ENCODE data around the gene PGM5.

The PGM5 gene

GRCh38 chr9:68507130-68507805, 150.9 kb downstream of the PGM5 start:
- TF ChIP-seq POLR2AphosphoS5 (IDR thresholded peaks at IDR 0.05; ENCODE audit: low read depth, low read length) (no peak), SPI1 (IDR thresholded peaks at IDR 0.05; ENCODE audit: low read depth, low read length) (no peak), TAF1 (IDR thresholded peaks at IDR 0.05; ENCODE audit: low read depth, low read length) (no peak), PAX5 (IDR thresholded peaks at IDR 0.05; ENCODE audit: insufficient read depth, low read length, severe bottlenecking) (no peak), POU2F2 (IDR thresholded peaks at IDR 0.05; ENCODE audit: low read depth, low read length) (no peak), POLR2A (IDR thresholded peaks at IDR 0.05; ENCODE audit: low read depth, low read length) (no peak)
- DNase-seq (ENCODE audit: insufficient read length, low spot score) (no peak), FAIRE-seq (no peak)

GRCh38 chr9:68507806-68508145, 151.4 kb downstream of the PGM5 start:
- no peak for DNase-seq (ENCODE audit: insufficient read length, low spot score)
- TF ChIP-seq PAX5 (IDR thresholded peaks at IDR 0.05; ENCODE audit: insufficient read depth, low read length, severe bottlenecking) = no peak
- no peak for TF ChIP-seq POLR2AphosphoS5 (IDR thresholded peaks at IDR 0.05; ENCODE audit: low read depth, low read length)
- TF ChIP-seq POLR2A (IDR thresholded peaks at IDR 0.05; ENCODE audit: low read depth, low read length) = no peak
- FAIRE-seq = no peak

GRCh38 chr9:68508547-68508946, 152.1 kb downstream of the PGM5 start:
- TF ChIP-seq POU2F2 (IDR thresholded peaks at IDR 0.05; ENCODE audit: low read depth, low read length) (no peak), SPI1 (IDR thresholded peaks at IDR 0.05; ENCODE audit: low read depth, low read length) (no peak), TAF1 (IDR thresholded peaks at IDR 0.05; ENCODE audit: low read depth, low read length) (no peak), PAX5 (IDR thresholded peaks at IDR 0.05; ENCODE audit: insufficient read depth, low read length, severe bottlenecking) (no peak), POLR2AphosphoS5 (IDR thresholded peaks at IDR 0.05; ENCODE audit: low read depth, low read length) (no peak), POLR2A (IDR thresholded peaks at IDR 0.05; ENCODE audit: low read depth, low read length) (no peak)
- DNase-seq (ENCODE audit: insufficient read length, low spot score) (no peak), FAIRE-seq (no peak)

GRCh38 chr9:68509689-68510088, 153.3 kb downstream of the PGM5 start:
- TF ChIP-seq POLR2AphosphoS5 (IDR thresholded peaks at IDR 0.05; ENCODE audit: low read depth, low read length) (no peak), POLR2A (IDR thresholded peaks at IDR 0.05; ENCODE audit: low read depth, low read length) (no peak), PAX5 (IDR thresholded peaks at IDR 0.05; ENCODE audit: insufficient read depth, low read length, severe bottlenecking) (no peak), POU2F2 (IDR thresholded peaks at IDR 0.05; ENCODE audit: low read depth, low read length) (no peak), SPI1 (IDR thresholded peaks at IDR 0.05; ENCODE audit: low read depth, low read length) (no peak), TAF1 (IDR thresholded peaks at IDR 0.05; ENCODE audit: low read depth, low read length) (no peak)
- FAIRE-seq (no peak), DNase-seq (ENCODE audit: insufficient read length, low spot score) (no peak)

- DNase-seq (ENCODE audit: insufficient read length, low spot score) = no peak
- no peak for FAIRE-seq
- TF ChIP-seq SPI1 (IDR thresholded peaks at IDR 0.05; ENCODE audit: low read depth, low read length) (no peak), POLR2AphosphoS5 (IDR thresholded peaks at IDR 0.05; ENCODE audit: low read depth, low read length) (no peak), POU2F2 (IDR thresholded peaks at IDR 0.05; ENCODE audit: low read depth, low read length) (no peak), PAX5 (IDR thresholded peaks at IDR 0.05; ENCODE audit: insufficient read depth, low read length, severe bottlenecking) (no peak), TAF1 (IDR thresholded peaks at IDR 0.05; ENCODE audit: low read depth, low read length) (no peak)
Measured at GRCh38 chr9:68513385-68513784, 157.0 kb downstream of the PGM5 start.

- no peak for FAIRE-seq
- no peak for DNase-seq (ENCODE audit: insufficient read length, low spot score)
- no peak for TF ChIP-seq PAX5 (IDR thresholded peaks at IDR 0.05; ENCODE audit: insufficient read depth, low read length, severe bottlenecking)
- no peak for TF ChIP-seq POLR2AphosphoS5 (IDR thresholded peaks at IDR 0.05; ENCODE audit: low read depth, low read length)
- no peak for TF ChIP-seq TAF1 (IDR thresholded peaks at IDR 0.05; ENCODE audit: low read depth, low read length)
- no peak for TF ChIP-seq POU2F2 (IDR thresholded peaks at IDR 0.05; ENCODE audit: low read depth, low read length)
- TF ChIP-seq POLR2A (IDR thresholded peaks at IDR 0.05; ENCODE audit: low read depth, low read length) = no peak
Measured at GRCh38 chr9:68513981-68514380, 157.6 kb downstream of the PGM5 start.

- no peak for DNase-seq (ENCODE audit: insufficient read length, low spot score)
- TF ChIP-seq PAX5 (IDR thresholded peaks at IDR 0.05; ENCODE audit: insufficient read depth, low read length, severe bottlenecking) = no peak
- no peak for TF ChIP-seq TAF1 (IDR thresholded peaks at IDR 0.05; ENCODE audit: low read depth, low read length)
- TF ChIP-seq SPI1 (IDR thresholded peaks at IDR 0.05; ENCODE audit: low read depth, low read length) = no peak
- no peak for TF ChIP-seq POLR2A (IDR thresholded peaks at IDR 0.05; ENCODE audit: low read depth, low read length)
- no peak for TF ChIP-seq POLR2AphosphoS5 (IDR thresholded peaks at IDR 0.05; ENCODE audit: low read depth, low read length)
- no peak for TF ChIP-seq POU2F2 (IDR thresholded peaks at IDR 0.05; ENCODE audit: low read depth, low read length)
- no peak for FAIRE-seq
Measured at GRCh38 chr9:68515326-68516017, 159.1 kb downstream of the PGM5 start.

- TF ChIP-seq POLR2AphosphoS5 (IDR thresholded peaks at IDR 0.05; ENCODE audit: low read depth, low read length) (no peak), SPI1 (IDR thresholded peaks at IDR 0.05; ENCODE audit: low read depth, low read length) (no peak), PAX5 (IDR thresholded peaks at IDR 0.05; ENCODE audit: insufficient read depth, low read length, severe bottlenecking) (no peak), TAF1 (IDR thresholded peaks at IDR 0.05; ENCODE audit: low read depth, low read length) (no peak), POU2F2 (IDR thresholded peaks at IDR 0.05; ENCODE audit: low read depth, low read length) (no peak), POLR2A (IDR thresholded peaks at IDR 0.05; ENCODE audit: low read depth, low read length) (no peak)
- FAIRE-seq = no peak
- DNase-seq (ENCODE audit: insufficient read length, low spot score) = no peak
Measured at GRCh38 chr9:68522131-68522530, 165.7 kb downstream of the PGM5 start.

- FAIRE-seq = no peak
- DNase-seq (ENCODE audit: insufficient read length, low spot score) = no peak
- TF ChIP-seq PAX5 (IDR thresholded peaks at IDR 0.05; ENCODE audit: insufficient read depth, low read length, severe bottlenecking) = no peak
Measured at GRCh38 chr9:68522954-68523353, 166.5 kb downstream of the PGM5 start.

- FAIRE-seq = no peak
- DNase-seq (ENCODE audit: insufficient read length, low spot score) = no peak
- no peak for TF ChIP-seq POU2F2 (IDR thresholded peaks at IDR 0.05; ENCODE audit: low read depth, low read length)
Measured at GRCh38 chr9:68523367-68523936, 167.0 kb downstream of the PGM5 start.
